IPS-11a (cell line): ENCODE results near the gene PTTG1IP.
A peak's percentile ranks its signal among the peaks of the same experiment; 100 is the strongest.
"Not testable (repeated sequence)": the region's sequence is repeated elsewhere in the genome, so short reads cannot be mapped to it uniquely, and the experiment has no call there.

ENCODE experiments used
- H3K4me3 ChIP-seq: one replicate; pipeline ENCODE4 v1.5.1; 2013; ENCODE audit warnings: low read depth, low read length, control low read depth

PTTG1IP gene, protein sequence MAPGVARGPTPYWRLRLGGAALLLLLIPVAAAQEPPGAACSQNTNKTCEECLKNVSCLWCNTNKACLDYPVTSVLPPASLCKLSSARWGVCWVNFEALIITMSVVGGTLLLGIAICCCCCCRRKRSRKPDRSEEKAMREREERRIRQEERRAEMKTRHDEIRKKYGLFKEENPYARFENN

DNA sequence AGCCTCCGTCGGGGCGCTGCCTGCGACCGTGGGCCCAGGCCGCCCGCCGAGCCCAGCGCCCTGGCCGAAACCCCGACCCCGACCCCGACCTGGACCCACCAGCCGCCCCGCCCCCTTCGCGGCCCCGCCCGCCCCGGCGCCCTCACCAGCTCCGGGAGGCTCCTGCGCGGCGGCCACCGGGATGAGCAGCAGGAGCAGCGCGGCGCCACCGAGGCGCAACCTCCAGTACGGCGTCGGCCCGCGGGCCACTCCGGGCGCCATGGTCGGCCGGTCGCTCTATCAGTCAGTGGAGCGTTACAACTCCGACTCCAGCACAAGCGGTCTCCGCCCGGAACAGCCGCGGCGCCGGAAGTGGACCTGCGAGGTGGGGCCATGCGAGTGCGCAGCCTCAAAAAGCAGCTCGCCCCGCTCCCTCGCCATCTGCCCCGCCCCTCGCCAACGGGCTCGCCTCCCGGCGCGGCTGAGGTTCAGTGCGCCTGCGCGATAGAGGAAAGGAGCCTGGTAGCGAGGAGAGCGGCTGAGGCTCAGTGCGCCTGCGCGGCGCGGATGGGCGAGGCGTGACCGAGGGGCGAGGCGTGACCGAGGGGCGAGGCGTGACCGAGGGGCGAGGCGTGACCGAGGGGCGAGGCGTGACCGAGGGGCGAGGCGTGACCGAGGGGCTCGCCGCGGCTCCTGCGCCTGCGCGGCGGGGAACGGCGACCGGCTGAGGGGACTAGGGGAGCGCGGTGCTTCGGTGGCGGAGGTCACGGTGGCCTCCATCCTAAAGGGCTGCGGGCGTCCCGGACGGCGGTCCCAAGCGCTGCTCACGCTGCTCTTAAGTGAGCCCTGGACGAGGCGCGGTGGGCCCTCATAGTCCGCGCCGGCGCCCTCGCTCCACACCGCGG, at the start of gene PTTG1IP:
TSS of gene PTTG1IP (minus strand) at position 335 of the 884 bp plus-strand sequence. CDS start at position 261, 74 bp downstream.
- H3K4me3 ChIP-seq: peak within 1 kb of the TSS; percentile 78

DNA sequence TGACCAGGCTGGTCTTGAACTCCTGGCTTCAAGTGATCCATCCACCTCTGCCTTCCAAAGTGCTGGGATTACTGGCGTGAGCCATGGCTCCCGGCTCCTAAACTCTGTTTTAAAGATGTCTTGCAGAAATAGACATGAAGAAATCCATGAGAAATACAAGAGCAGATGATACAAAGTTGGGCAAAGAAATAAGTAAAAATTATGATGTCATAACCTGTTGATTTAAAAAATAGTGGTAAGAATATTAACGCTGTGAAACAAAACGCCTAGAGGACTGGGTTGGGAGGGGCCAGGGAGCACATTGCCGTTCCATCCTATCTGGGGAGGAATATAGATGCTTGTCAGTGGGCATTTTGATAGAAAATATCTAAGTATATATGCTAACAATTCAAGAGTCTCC, 48.4 kb upstream of the PTTG1IP start:
- no peak overlapping the region for H3K4me3 ChIP-seq

- no peak within 1 kb of the TSS for H3K4me3 ChIP-seq
Measured at GRCh38 chr21:44920694-44921604, 47.5 kb upstream of the PTTG1IP start, which contains the start of gene ITGB2. ITGB2 (minus strand) TSS chr21:44920899; CDS start chr21:44910782, 10,117 bp downstream.

- no peak overlapping the region for H3K4me3 ChIP-seq
Measured at GRCh38 chr21:44919913-44920693, 46.6 kb upstream of the PTTG1IP start.

DNA sequence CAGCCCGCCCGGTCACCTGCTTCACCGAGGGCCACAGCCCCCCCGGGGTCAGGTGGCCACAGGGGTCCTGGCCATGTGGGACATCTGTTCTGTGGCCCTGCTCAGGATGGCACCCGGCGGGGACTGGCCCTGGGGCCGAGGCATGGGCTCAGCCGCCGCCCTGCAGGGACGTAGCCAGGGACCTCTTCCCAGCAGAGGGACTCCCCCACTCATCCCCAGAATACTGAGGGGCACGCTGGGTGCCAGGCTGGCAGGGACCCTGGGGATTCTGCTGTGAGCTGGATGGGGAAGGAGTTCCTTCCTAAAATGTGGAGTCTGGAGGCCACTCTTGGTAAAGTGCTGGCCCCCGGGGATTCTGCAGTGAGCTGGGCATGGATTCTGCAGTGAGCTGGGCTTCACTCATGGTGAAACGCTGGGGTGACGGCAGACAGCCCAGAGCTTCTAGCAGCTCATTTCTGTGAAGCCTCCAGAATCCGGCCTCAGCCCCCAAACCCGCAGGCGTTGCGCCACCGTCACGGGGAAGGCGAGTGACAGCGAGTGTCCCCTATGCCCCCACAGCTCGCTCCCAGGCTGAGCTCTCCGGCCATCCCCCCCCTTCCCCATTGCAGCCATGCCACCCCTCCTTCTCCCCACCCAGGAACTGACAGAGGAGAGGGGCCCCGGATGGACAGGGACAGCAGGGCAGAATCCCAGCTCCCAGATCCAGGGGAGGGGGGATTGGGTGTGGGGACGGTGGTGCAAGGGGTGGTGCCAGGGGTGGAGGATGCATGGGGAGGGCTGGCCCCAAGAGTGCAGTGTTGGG, 45.8 kb upstream of the PTTG1IP start:
- no peak overlapping the region for H3K4me3 ChIP-seq

DNA sequence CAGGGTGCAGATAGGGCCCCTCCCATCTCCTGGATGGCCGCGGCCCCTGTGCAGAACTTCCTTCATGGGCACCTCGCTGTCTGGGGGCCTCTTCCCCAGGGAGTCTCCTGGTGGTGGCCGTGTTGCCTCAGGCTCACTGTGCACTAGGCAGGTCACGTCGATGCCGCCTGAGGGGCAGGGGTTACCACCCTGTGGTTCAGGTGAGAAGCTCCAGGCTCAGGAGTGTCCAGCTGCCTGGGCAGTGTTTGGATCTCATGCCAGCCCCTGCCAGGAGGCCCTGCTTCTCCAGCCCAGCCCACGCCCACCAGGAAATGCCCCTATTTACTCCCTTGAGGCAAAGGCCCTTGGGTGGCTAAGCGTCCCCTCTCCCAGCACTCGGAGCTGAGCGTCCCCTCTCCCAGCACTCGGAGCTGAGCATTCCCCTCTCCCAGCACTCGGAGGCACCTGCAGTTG, 45.1 kb upstream of the PTTG1IP start:
- no peak overlapping the region for H3K4me3 ChIP-seq

GRCh38 chr21:44918107-44918470, 44.6 kb upstream of the PTTG1IP start:
- H3K4me3 ChIP-seq: no peak overlapping the region

DNA sequence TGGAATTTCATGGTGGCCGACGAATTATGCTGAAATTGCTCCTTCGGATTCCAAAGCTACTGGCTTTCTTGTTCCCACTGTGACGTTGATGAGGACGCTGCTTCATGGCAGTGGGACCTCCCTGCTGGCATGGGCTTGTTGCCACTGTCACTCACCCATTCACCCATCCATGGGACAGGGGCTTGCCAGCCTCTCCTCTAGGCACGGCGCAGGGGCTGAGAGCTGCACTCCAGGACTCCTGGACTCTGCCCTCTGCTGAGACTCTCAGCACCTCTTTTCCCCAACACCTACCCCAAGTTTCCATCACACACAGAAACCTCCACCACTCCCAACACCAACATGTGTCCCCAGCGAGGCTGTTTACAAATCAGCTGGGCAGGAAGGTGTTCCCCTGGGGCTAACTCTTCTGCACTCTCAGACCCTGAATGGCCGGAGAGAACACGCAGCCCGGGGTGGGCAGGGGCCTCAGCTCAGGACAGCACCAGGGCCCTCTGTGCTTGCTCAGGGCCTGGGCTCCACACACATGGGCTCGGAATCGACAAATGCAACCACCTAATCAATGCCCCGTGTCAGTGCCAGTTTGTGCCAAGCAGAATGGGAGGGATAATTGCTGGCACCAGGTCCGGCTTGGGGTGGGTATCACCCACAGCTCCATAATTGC, 44.1 kb upstream of the PTTG1IP start:
- H3K4me3 ChIP-seq: no peak overlapping the region

GRCh38 chr21:44916965-44917364, 43.5 kb upstream of the PTTG1IP start:
- no peak overlapping the region for H3K4me3 ChIP-seq

DNA sequence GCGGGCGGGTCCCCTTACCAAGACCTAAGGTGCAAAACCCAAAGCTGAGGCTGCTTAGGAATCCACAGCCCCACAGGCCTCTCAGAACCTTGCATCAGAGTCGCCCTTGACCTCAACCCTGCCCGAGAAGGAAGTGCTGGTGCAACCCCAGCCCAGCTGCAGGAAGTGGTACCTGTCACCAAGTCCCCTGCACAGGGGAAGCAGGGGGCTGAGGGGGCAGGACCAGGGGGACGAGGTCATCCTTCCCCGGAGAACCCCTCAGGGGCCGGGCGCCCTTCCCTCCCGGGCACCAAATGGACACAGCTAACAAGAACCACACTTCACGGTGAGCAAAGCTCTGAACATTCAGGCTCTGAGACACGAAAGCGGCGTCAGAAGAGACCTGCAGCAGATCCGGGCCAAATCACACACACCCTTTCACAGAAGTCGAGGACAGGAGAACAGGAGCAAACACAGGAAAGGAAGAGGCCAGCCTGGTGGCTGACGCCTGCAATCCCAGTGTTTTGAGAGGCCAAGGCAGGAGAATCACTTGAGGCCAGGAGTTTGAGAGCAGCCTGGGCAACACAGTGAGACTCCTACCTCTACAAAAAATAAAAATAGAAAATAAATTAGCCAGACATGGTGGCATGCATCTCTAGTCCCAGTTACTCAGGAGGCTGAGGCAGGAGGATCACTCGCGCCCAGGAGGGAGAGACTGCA, 40.8 kb upstream of the PTTG1IP start:
- H3K4me3 ChIP-seq: no peak overlapping the region

- H3K4me3 ChIP-seq: no peak overlapping the region
Measured at GRCh38 chr21:44913425-44914175, 40.1 kb upstream of the PTTG1IP start.

DNA sequence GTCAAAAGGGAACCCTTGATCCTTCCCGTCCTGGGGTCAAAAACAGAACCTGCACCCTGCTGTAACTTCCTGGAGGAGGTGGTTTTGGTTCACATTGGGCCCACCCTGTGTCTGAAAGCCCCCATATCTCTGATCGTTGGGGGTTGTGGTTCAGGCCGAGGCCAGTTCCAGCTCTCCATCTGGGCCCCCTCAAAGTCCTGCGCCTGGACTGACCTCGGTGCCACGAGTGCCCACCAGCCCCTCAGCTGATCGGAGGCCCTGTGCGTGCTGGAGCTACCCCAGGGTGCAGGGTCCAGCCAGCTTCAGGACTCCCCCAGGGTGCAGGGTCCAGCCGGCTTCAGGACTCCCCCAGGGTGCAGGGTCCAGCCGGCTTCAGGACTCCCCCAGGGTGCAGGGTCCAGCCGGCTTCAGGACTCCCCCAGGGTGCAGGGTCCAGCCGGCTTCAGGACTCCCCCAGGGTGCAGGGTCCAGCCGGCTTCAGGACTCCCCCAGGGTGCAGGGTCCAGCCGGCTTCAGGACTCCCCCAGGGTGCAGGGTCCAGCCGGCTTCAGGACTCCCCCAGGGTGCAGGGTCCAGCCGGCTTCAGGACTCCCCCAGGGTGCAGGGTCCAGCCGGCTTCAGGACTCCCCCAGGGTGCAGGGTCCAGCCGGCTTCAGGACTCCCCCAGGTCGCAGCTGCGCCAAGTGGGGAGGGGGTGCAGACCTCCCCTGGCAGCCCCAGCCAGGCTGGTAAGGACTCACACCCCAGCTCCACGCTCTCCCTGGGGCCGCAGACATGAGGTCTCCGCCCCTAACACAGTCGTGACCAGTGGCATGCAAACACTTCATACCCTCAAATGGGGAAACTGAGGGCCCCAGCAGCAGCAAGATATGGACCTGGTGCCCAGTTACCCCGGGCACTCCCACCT, 39.3 kb upstream of the PTTG1IP start:
- H3K4me3 ChIP-seq: not testable (repeated sequence)

GRCh38 chr21:44912158-44912473, 38.6 kb upstream of the PTTG1IP start:
- no peak overlapping the region for H3K4me3 ChIP-seq

DNA sequence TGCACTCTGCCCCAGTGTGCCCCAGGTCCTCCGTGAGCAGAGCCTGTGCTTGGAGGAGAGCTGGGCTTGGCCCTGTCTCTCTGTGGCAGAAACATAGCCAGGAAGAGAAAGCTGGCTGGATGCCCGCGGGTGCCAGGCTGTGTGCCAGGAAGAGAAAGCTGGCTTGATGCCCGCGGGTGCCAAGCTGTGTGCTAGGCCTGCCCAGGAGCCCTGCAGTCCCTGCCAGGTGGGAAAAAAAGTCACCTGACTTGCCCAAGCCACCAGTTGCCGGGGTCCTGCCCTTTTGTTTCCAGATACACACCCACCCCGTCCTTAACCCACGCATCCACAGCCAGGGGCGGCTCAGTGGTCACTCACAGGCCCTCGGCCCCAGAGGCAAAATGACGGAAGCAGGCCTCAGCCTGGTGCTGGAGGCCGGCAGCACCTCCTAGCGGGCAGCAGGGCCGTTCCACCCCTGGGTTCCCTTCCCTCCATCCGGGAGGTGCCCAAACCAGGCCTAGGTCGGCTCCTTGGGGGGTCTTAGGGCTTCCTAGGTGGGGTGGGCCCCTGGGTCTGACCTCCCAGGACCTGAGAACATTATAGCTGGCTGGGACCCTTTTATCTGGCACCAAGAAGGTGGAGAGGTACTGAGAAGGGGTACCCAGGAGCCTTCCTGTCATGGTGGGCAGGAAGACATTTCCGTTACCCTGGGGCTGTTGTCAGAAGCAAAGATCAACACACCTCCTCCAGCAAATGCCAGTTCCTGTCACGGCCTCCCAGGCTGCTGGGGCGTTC, 38.1 kb upstream of the PTTG1IP start:
- H3K4me3 ChIP-seq: no peak overlapping the region

- no peak overlapping the region for H3K4me3 ChIP-seq
Measured at GRCh38 chr21:44911068-44911383, 37.5 kb upstream of the PTTG1IP start.
